Fibroblast of lung (primary cell): Measurements from ENCODE around the gene JAKMIP1.

Experiments
- EZH2 ChIP-seq: IDR thresholded peaks from 2 replicates; pipeline ENCODE4 v1.5.1; 2012; ENCODE audit warnings: low read length, control low read depth, mild to moderate bottlenecking; ENCODE audit errors: missing control alignments
- TF ChIP-seq, protein P1 (sequence below), 2 donors: IDR thresholded peaks in 1 of 2; conservative IDR thresholded peaks in 1 of 2; 1 replicate in 1 of 2; 2 replicates in 1 of 2; pipeline ENCODE4 v1.5.1; 2011 to 2012; ENCODE audit warnings: low read length in 2 of 2, control low read depth in 1 of 2, inconsistent platforms in 1 of 2, low read depth in 1 of 2, mild to moderate bottlenecking in 1 of 2

DNA sequence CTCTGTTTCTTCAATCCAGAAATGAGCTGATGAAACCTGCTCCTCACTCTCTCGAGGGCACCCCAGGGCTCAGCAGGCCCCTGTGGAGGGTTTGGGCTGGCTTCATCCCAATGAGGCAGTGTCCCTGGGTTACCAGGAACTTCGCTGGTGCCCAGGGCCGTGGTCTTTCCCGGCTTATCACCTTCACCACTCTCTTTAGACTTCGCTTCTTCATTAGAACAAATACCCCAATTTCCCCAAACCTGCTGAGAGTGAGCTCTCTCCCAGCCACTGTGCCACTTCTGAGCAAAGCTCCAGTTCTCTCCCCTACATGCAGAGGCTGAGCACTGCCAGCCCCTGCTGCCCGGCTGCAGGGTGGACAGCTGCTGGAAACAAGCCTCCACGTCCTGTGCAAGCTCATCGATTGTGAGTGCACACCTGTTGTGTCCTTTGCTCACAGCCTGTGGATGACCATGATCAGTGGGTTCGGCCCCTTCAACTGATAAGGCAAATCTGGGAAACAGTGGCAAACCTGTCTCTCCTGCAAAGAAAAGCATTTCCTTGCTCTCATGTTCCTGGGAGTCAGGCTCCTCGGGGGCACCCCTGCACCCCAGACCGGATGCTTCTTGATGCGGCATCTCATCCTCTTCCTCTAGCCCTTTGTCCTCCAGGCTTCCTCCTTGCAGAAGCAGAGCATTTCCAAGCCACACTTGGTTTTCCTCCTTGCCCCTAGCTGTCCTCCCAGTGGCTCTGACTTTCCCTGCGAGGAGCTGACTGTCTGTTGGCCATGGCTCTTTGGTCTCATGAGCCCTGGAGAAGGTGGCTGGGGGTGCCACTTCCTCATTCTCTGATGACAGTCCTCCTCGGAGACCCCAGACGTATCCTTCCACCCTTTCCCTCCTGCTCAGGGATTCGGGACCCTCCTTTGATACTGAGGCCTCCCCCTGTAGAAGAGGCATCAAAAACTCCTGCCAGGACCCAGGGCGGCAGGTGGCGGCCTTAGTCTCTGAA lies 210.8 kb downstream of the JAKMIP1 start:
- TF ChIP-seq, protein P1, sequence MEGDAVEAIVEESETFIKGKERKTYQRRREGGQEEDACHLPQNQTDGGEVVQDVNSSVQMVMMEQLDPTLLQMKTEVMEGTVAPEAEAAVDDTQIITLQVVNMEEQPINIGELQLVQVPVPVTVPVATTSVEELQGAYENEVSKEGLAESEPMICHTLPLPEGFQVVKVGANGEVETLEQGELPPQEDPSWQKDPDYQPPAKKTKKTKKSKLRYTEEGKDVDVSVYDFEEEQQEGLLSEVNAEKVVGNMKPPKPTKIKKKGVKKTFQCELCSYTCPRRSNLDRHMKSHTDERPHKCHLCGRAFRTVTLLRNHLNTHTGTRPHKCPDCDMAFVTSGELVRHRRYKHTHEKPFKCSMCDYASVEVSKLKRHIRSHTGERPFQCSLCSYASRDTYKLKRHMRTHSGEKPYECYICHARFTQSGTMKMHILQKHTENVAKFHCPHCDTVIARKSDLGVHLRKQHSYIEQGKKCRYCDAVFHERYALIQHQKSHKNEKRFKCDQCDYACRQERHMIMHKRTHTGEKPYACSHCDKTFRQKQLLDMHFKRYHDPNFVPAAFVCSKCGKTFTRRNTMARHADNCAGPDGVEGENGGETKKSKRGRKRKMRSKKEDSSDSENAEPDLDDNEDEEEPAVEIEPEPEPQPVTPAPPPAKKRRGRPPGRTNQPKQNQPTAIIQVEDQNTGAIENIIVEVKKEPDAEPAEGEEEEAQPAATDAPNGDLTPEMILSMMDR (conservative IDR thresholded peaks at IDR 0.05 in 1 of 2, IDR thresholded peaks at IDR 0.05 in 1 of 2; ENCODE audit: low read depth in 1 of 2, low read length in 2 of 2) = no peak
- TF ChIP-seq EZH2 = no peak
